Right renal pelvis (tissue), 4 donors: ENCODE data around the gene BRICD5. TPM values are rescaled to one million over a fixed set of nuclear protein-coding genes. Genes with fewer than 3 reads are reported as not detected.

Experiments used
- DNase-seq, 4 donors: peaks; one replicate each; pipeline ENCODE4 v3.0.0-alpha.2; 2013; ENCODE audit warnings: low read depth in 4 of 4, low spot score in 3 of 4, missing footprints in 1 of 4
- polyA plus RNA-seq, 4 donors: library from polyadenylated mRNA; unstranded; fragments of 120-200 nt; gene quantifications; one replicate each; pipeline ENCODE4 v1.2.1, GENCODE V29; 2013; ENCODE audit not compliant: insufficient read length in 4 of 4

BRICD5 gene
- polyA plus RNA-seq, 4 donors: 4.1 to 9.2 (median 5.4) TPM

- no peak for DNase-seq
Observed at GRCh38 chr16:2170080-2170479, 40.6 kb downstream of the BRICD5 start.

GRCh38 chr16:2167068-2167638, 43.5 kb downstream of the BRICD5 start:
- no peak for DNase-seq

- no peak for DNase-seq
Observed at GRCh38 chr16:2166263-2167067, 44.2 kb downstream of the BRICD5 start.

- no peak for DNase-seq
Observed at GRCh38 chr16:2165861-2166260, 44.8 kb downstream of the BRICD5 start.

GRCh38 chr16:2163211-2163881, 47.3 kb downstream of the BRICD5 start:
- no peak for DNase-seq

- no peak for DNase-seq
Observed at GRCh38 chr16:2162676-2163118, 48.0 kb downstream of the BRICD5 start.

- DNase-seq: no peak
Observed at GRCh38 chr16:2161911-2162310, 48.8 kb downstream of the BRICD5 start.

GRCh38 chr16:2160915-2161551, 49.6 kb downstream of the BRICD5 start:
- DNase-seq: no peak

Other genes starting within 250 kb of the BRICD5 start
- 1,000 to 10,000 TPM; 1,839 to 2,451 (median 2,117) TPM for gene RPS2, start 246.0 kb downstream of the BRICD5 start, polyA plus RNA-seq
- gene RNF151, start 244.0 kb downstream of the BRICD5 start, polyA plus RNA-seq: not detected
- gene TBL3, start 238.8 kb downstream of the BRICD5 start, polyA plus RNA-seq: 10 to 100 TPM; 26.0 to 47.2 (median 35.0) TPM
- gene NOXO1, start 229.4 kb downstream of the BRICD5 start, polyA plus RNA-seq: under 1 TPM; 0.52 to 0.97 (median 0.65) TPM
- gene GFER, start 226.7 kb downstream of the BRICD5 start, polyA plus RNA-seq: 10 to 100 TPM; 24.2 to 36.0 (median 27.1) TPM
- gene SYNGR3, start 220.9 kb downstream of the BRICD5 start, polyA plus RNA-seq: 1 to 10 TPM; 1.2 to 2.6 (median 2.3) TPM
- gene ZNF598, start 201.0 kb downstream of the BRICD5 start, polyA plus RNA-seq: 10 to 100 TPM; 17.6 to 27.5 (median 18.1) TPM
- gene NPW, start 191.1 kb downstream of the BRICD5 start, polyA plus RNA-seq: 10 to 100 TPM in 1 of 4 donors, 1 to 10 TPM in 3; 3.8 to 10.3 (median 5.5) TPM
- 100 to 1,000 TPM; 117 to 185 (median 126) TPM for gene NHERF2, start 184.0 kb downstream of the BRICD5 start, polyA plus RNA-seq
- gene NTHL1, start 163.0 kb downstream of the BRICD5 start, polyA plus RNA-seq: 10 to 100 TPM; 17.6 to 26.6 (median 19.0) TPM
- 100 to 1,000 TPM; 121 to 152 (median 136) TPM for gene TSC2, start 162.9 kb downstream of the BRICD5 start, polyA plus RNA-seq
- 100 to 1,000 TPM in 1 of 4 donors, 10 to 100 TPM in 3; 55.0 to 101 (median 69.2) TPM for gene PKD1, start 75.0 kb downstream of the BRICD5 start, polyA plus RNA-seq
- gene RAB26, start 62.2 kb downstream of the BRICD5 start, polyA plus RNA-seq: 1 to 10 TPM; 2.0 to 3.5 (median 2.4) TPM
- gene TRAF7, start 55.1 kb downstream of the BRICD5 start, polyA plus RNA-seq: 10 to 100 TPM; 53.7 to 63.4 (median 57.5) TPM
- gene CASKIN1, start 14.3 kb downstream of the BRICD5 start, polyA plus RNA-seq: 1 to 10 TPM; 1.2 to 3.1 (median 1.4) TPM
- gene MLST8, start 5.4 kb downstream of the BRICD5 start, polyA plus RNA-seq: 10 to 100 TPM; 43.9 to 49.5 (median 46.3) TPM
- gene PGP, start 4.0 kb upstream of the BRICD5 start, polyA plus RNA-seq: 10 to 100 TPM; 12.7 to 15.5 (median 14.1) TPM
- gene E4F1, start 12.7 kb upstream of the BRICD5 start, polyA plus RNA-seq: 10 to 100 TPM; 15.9 to 25.4 (median 16.8) TPM
- gene DNASE1L2, start 25.6 kb upstream of the BRICD5 start, polyA plus RNA-seq: 1 to 10 TPM in 2 of 4 donors, under 1 TPM in 2; 0.86 to 1.8 (median 0.95) TPM
- gene ECI1, start 40.7 kb upstream of the BRICD5 start, polyA plus RNA-seq: 100 to 1,000 TPM in 1 of 4 donors, 10 to 100 TPM in 3; 57.6 to 101 (median 69.3) TPM
- 100 to 1,000 TPM; 184 to 221 (median 195) TPM for gene RNPS1, start 57.3 kb upstream of the BRICD5 start, polyA plus RNA-seq
- gene ABCA3, start 129.9 kb upstream of the BRICD5 start, polyA plus RNA-seq: 1 to 10 TPM; 5.2 to 6.7 (median 5.7) TPM
- gene CCNF, start 218.6 kb upstream of the BRICD5 start, polyA plus RNA-seq: 10 to 100 TPM in 2 of 4 donors, 1 to 10 TPM in 2; 9.5 to 11.3 (median 10.1) TPM
- gene TEDC2, start 249.2 kb upstream of the BRICD5 start, polyA plus RNA-seq: 10 to 100 TPM in 1 of 4 donors, 1 to 10 TPM in 3; 8.0 to 13.8 (median 9.1) TPM